SKM-1 (cell line): ENCODE measurements around the gene CFAP46.

Experiments used
- DNase-seq: peaks from one replicate; lab custom pipeline; 2025; ENCODE audit not compliant: unreplicated experiment; lab: John Stamatoyannopoulos, UW

CFAP46 gene

DNA sequence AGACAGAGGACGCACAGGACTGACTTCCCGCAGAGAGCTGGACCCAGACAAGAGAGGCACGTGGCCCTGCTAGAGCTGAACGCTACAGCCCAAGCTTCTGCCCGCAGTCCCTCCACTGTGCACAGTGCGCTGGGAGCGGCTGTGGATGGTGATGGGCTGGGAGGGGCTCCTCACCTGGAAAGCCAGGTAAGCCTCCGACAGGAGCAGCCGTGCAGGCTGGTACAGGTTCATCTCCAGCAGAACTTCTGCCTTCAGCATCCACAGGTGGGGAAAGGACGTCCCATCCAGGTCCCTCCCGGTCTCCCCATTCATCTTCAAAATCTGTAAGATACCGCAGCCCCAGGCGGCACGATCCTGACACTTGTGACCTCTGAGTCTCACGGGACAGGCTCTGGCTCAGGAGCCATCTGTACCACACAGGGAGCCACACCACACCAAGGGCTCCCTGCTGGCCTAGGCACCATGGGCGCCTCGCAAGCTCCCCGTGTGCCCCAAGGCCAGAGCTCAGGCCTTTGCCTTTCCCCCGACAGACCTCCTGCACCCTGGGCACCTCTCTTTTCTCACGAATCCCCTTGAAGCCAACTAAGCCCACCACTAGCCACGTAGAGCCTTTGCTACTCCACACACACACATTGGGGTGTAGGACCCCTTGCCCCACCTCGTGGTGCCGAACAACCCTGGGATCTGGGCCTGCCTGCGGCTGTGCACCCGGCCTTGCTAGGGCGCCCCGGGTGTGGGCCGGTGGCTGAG is 76.3 kb downstream of the CFAP46 start:
- DNase-seq: no peak

DNA sequence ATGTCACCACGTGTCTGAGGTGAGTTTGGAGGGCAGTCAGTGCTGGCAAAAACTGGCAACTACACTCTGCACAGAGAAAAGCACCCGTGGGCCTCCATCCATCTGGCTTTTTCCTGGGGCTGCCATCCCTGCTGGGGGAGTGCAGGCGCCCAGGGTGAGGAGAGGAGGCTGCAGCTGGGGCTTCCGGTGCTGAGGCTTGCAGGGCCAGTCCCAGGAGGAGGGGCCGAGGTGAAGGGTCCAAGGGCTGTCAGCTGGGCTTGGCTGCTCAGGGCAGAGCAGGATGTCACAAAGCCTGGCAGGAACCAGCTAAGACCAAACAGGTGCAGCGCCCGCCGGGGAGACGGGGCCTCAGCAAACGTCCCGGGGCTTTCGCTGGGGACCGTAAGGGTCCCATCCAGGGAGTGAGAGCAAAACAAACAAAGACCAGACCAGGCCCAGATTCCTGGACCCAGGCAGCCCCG is 77.2 kb downstream of the CFAP46 start:
- DNase-seq: no peak

- no peak for DNase-seq
Measured at GRCh38 chr10:132862485-132863420, 79.6 kb downstream of the CFAP46 start.

- DNase-seq: no peak
Measured at GRCh38 chr10:132861884-132862461, 80.4 kb downstream of the CFAP46 start.

- no peak for DNase-seq
Measured at GRCh38 chr10:132861116-132861691, 81.2 kb downstream of the CFAP46 start.

- DNase-seq: no peak
Measured at GRCh38 chr10:132860532-132860931, 81.8 kb downstream of the CFAP46 start.

DNA sequence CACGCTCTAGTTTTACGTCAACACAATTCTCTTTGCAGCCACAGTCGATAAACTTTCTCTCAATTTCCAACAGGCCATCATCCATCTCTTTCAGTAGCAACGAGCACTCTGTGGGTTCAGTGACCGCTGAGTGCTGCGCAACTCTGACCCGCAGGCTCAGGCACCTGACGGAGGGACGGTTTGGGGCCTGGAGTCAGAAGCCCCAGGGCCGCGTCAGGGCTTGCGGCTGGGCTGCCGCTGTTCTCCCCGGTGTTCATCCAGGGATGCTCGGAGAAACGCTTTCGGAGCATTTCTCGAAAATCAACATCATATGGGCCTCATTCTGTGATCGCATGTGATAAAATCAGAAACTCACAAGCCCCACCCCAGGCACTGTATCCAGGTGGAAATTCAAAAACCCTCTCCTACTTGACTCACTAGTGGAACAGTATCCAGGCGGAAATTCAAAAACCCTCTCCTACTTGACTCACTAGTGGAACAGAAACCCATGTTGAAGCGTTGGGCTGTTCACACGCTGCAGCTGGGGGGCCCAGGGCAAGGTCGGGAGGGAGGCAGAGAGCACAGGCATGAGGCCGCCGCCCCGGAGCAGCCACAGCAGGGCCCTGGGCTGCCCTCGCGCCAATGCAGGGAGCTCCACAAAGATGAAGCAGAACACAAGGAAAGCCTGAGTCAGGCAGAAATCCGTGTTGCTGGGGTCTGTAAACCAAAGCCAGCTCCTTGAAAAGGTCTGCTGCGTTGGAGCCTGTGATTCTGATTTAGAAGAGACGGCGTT is 83.1 kb downstream of the CFAP46 start:
- DNase-seq: no peak

GRCh38 chr10:132858121-132859081 is 84.0 kb downstream of the CFAP46 start:
- DNase-seq: no peak

DNA sequence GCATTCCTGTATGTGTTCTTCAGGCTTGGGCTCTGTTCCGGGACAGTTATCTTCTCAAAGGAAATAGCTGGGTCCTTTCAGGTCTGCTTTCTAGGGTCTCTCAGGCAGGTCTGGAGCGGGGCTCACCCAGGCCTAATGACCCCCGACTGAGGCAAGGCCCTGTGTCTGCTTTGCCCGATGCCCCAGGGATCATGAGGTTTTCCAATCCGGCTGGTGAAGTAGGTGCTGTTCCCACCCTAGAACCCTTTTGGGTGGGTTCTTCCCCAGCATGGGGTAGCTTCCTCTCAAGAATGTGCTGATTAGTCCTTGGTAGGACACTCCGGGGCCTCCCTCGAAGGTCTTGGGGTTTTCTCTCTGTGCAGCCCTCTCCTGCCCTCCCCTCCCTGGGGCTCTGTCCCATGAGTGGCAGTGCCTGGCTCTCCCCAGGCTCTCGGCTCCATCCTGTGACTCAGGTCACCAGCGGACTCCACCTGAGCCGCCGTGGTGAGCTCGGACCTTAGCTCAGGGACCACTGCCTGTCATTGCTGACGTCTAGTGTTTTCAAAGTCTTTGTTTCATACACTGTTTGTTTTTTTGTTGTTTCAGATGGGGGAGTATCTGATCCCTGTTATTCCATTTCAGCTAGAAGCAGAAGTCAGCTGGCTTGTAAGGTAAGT is 85.4 kb downstream of the CFAP46 start:
- no peak for DNase-seq

GRCh38 chr10:132855889-132856288 is 86.5 kb downstream of the CFAP46 start:
- DNase-seq: no peak

GRCh38 chr10:132851451-132851850 is 90.9 kb downstream of the CFAP46 start:
- DNase-seq: no peak

DNA sequence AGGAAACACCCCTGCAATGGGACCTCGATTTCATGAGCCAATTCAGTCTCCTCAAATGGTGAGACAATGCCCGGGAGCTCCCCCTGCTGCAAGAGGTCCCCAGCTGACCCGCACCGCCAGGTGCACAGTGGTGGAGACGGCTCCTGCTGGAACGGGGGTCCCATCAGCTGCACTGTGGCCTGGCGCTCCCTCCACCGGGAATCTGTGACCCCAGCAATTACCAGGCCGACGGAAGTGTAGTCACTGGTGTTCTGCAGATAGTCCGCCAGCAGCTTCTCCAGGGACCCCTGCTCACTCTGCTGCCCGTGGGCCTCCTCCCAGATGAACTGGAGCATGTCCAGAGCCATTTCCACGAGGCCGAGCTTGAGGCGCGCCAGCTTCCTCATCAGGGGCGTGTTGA is 91.5 kb downstream of the CFAP46 start:
- no peak for DNase-seq

DNA sequence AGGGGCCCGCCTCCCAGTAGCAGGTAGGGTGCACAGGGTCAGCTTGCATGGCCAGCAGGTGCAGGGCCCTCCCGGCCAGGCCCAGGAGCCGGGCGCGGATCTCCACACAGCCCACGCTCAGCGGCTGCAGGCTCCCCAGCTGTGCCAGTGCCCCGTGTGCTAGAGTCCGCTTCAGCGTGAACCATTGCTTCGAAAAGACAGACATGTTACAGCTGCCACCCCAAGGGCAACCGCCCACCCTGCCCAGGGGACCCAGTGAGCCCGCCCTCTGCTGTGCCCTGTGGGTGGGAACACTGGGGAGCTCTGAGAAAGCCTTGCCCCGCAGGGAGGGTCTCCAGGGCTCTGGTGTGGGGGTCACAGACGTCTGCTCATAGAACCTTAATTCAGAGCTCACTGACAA is 92.1 kb downstream of the CFAP46 start:
- no peak for DNase-seq

- no peak for DNase-seq
Measured at GRCh38 chr10:132849546-132850031, 92.8 kb downstream of the CFAP46 start.

DNA sequence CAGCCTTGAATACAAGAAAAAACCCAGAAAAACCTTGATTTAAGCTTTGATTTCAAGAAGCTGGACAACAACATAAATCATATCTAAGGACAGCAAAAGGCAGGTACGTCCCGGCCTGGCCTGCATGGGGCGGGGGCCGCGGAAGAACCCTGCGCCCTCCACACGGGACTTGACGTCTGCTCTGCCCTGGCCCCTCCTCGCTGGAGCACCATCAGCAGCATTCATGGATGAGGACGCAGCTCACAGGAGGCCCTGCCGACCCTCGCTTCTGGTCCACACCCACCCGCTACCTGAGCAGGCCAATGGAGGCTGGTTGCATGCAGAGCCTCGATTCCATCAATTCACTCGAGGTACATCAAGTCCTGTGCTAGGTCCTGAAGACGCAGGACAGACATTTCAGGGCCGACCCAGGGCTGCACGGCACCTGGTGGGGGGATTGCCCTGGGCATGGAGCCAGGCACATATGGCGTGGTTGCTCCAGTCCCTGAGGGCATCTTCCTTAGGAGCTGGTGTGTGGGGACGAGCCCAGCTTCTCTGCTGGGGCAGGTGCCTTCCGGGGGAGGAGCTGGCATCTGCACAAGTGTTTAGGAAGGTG is 93.3 kb downstream of the CFAP46 start:
- DNase-seq: no peak

DNA sequence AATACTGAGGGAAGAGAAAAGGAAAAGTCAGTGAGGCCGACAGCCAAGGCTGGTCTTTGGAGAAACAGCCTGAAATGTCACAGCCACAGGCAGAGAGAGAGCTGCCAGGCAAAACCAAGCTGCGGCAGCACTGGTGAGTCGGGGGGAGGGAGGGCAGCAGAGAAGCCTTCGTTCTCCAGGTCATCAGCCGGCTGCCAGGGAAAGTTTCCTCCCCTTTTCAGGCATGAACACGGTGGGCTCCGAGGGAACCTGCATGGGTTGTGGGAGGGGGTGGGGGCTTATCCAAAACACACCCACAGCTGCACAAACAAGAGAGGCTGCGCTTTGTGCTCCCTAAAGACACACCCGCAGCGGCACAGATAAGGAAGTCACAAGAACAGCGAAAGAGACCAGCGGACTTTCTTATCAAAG is 94.1 kb downstream of the CFAP46 start:
- DNase-seq: no peak

DNA sequence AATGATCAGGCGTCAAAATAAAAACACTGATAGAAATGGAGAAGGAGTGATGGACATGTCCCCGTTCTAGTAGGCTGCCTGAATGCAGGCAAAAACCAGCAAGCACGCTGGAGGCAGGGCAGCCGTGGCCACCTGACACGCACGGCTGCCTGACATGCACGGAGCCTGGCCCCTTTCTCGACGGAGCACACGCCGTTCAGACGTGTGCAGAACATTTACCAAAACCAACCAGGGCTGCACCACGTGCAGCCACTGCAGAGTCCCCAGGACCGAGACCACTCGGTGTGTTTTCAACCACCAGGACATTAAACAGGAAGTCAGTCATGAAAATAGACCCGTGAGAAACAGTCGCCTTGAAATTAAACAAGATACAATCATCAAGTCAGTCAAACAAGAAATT is 94.5 kb downstream of the CFAP46 start:
- no peak for DNase-seq

GRCh38 chr10:132847416-132847777 is 95.0 kb downstream of the CFAP46 start:
- no peak for DNase-seq
